H1 (cell line): ENCODE data around the gene MAGI1. TPM values are rescaled to one million over a fixed set of nuclear protein-coding genes. Genes with fewer than 3 reads are reported as not detected.

Source experiments
- BACH1 ChIP-seq: IDR thresholded peaks from 2 replicates; pipeline ENCODE4 v1.6.1; 2012; ENCODE audit warnings: low read length, improper control_type of control experiment
- FOSL1 ChIP-seq: IDR thresholded peaks from 2 replicates; pipeline ENCODE4 v1.6.1; 2011; ENCODE audit warnings: mild to moderate bottlenecking, low read depth, low read length, moderate library complexity; ENCODE audit not compliant: insufficient read depth
- GABPA ChIP-seq: IDR thresholded peaks from 2 replicates; pipeline ENCODE4 v1.6.1; 2011; ENCODE audit warnings: mild to moderate bottlenecking, low read length, moderate library complexity, borderline replicate concordance; ENCODE audit not compliant: insufficient read depth
- HDAC2 ChIP-seq, 2 experiments: fragments of 300-600 bp in 1 of 2; sonication (generic) in 1 of 2; IDR thresholded peaks; 2 replicates each; pipeline ENCODE4 v1.6.1; 2011 to 2012; ENCODE audit warnings: low read depth in 2 of 2, low read length in 2 of 2, mild to moderate bottlenecking in 2 of 2, moderate library complexity in 2 of 2, borderline replicate concordance in 1 of 2, inconsistent platforms in 1 of 2
- JUND ChIP-seq: IDR thresholded peaks from 2 replicates; pipeline ENCODE4 v1.6.1; 2011; ENCODE audit warnings: mild to moderate bottlenecking, improper control_type of control experiment, low read length
- TAF7 ChIP-seq: optimal IDR thresholded peaks from 2 replicates; pipeline ENCODE3; 2011; ENCODE audit warnings: low read depth, mild to moderate bottlenecking, inconsistent platforms, low read length, moderate library complexity, borderline replicate concordance
- YY1 ChIP-seq: IDR thresholded peaks from 2 replicates; pipeline ENCODE4 v1.6.1; 2011; ENCODE audit warnings: low read depth, mild to moderate bottlenecking, low read length
- polyA plus RNA-seq, 7 experiments: library from polyadenylated mRNA; depleted of rRNA in 3 of 7; stranded (reverse) in 5 of 7; unstranded in 2 of 7; fragments of >200 nt in 5 of 7; fragments of 200-250 nt in 2 of 7; gene quantifications; 1 replicate in 5 of 7; 2 replicates in 1 of 7; 4 replicates in 1 of 7; pipeline versions ENCODE4 v1.2.1 to v1.2.3, GENCODE V29; 2011 to 2013; ENCODE audit warnings: missing spikeins in 2 of 7, mixed read lengths in 2 of 7
- total RNA-seq: library from RNA; stranded (reverse); fragmentation: NEBNext Ultra II Directional; extraction: Animal tissue kit (Norgen Biotek cat#: 25700); gene quantifications from 2 replicates; pipeline ENCODE4 v1.2.1, GENCODE V29; 2021
- TF ChIP-seq, protein P1 (sequence below): fragments of 300-600 bp; sonication (generic); IDR thresholded peaks from 2 replicates; pipeline ENCODE4 v1.7.1; 2012; ENCODE audit warnings: low read length, moderate library complexity, mild to moderate bottlenecking, inconsistent platforms; ENCODE audit not compliant: insufficient replicate concordance
- TF ChIP-seq, protein P2 (sequence below): IDR thresholded peaks from 2 replicates; pipeline ENCODE4 v1.6.1; 2011; ENCODE audit warnings: low read depth, mild to moderate bottlenecking, low read length; ENCODE audit not compliant: insufficient read depth
- TF ChIP-seq, protein P3 (sequence below): IDR thresholded peaks from 2 replicates; pipeline ENCODE4 v1.6.1; 2011; ENCODE audit warnings: low read length, improper control_type of control experiment

Gene MAGI1
- total and polyA plus RNA-seq, 2 of the 8 experiments (the other 6 are each of a cell fraction or from before 2014, with no cell fraction given): 19.8 to 78.0 TPM

DNA sequence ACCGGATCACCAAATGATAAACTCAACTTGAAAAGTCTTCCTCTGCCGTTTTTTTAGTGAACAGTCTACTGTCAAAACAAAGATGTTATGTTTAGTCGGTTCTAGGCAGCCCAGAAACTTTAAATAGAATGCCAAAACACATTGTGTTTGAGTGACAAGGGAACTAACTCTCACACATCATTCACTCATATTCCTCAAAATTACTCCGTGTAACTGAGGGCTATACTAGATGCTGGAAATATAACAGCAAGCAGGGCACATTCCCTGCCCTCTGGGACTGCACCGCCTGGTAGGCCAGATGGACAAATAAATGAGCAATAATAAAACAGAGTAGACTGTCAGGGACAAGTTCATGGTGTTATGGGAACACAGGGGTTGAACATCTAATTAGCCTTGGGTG is 251.4 kb downstream of the MAGI1 start (continued):
- TF ChIP-seq, protein P1, sequence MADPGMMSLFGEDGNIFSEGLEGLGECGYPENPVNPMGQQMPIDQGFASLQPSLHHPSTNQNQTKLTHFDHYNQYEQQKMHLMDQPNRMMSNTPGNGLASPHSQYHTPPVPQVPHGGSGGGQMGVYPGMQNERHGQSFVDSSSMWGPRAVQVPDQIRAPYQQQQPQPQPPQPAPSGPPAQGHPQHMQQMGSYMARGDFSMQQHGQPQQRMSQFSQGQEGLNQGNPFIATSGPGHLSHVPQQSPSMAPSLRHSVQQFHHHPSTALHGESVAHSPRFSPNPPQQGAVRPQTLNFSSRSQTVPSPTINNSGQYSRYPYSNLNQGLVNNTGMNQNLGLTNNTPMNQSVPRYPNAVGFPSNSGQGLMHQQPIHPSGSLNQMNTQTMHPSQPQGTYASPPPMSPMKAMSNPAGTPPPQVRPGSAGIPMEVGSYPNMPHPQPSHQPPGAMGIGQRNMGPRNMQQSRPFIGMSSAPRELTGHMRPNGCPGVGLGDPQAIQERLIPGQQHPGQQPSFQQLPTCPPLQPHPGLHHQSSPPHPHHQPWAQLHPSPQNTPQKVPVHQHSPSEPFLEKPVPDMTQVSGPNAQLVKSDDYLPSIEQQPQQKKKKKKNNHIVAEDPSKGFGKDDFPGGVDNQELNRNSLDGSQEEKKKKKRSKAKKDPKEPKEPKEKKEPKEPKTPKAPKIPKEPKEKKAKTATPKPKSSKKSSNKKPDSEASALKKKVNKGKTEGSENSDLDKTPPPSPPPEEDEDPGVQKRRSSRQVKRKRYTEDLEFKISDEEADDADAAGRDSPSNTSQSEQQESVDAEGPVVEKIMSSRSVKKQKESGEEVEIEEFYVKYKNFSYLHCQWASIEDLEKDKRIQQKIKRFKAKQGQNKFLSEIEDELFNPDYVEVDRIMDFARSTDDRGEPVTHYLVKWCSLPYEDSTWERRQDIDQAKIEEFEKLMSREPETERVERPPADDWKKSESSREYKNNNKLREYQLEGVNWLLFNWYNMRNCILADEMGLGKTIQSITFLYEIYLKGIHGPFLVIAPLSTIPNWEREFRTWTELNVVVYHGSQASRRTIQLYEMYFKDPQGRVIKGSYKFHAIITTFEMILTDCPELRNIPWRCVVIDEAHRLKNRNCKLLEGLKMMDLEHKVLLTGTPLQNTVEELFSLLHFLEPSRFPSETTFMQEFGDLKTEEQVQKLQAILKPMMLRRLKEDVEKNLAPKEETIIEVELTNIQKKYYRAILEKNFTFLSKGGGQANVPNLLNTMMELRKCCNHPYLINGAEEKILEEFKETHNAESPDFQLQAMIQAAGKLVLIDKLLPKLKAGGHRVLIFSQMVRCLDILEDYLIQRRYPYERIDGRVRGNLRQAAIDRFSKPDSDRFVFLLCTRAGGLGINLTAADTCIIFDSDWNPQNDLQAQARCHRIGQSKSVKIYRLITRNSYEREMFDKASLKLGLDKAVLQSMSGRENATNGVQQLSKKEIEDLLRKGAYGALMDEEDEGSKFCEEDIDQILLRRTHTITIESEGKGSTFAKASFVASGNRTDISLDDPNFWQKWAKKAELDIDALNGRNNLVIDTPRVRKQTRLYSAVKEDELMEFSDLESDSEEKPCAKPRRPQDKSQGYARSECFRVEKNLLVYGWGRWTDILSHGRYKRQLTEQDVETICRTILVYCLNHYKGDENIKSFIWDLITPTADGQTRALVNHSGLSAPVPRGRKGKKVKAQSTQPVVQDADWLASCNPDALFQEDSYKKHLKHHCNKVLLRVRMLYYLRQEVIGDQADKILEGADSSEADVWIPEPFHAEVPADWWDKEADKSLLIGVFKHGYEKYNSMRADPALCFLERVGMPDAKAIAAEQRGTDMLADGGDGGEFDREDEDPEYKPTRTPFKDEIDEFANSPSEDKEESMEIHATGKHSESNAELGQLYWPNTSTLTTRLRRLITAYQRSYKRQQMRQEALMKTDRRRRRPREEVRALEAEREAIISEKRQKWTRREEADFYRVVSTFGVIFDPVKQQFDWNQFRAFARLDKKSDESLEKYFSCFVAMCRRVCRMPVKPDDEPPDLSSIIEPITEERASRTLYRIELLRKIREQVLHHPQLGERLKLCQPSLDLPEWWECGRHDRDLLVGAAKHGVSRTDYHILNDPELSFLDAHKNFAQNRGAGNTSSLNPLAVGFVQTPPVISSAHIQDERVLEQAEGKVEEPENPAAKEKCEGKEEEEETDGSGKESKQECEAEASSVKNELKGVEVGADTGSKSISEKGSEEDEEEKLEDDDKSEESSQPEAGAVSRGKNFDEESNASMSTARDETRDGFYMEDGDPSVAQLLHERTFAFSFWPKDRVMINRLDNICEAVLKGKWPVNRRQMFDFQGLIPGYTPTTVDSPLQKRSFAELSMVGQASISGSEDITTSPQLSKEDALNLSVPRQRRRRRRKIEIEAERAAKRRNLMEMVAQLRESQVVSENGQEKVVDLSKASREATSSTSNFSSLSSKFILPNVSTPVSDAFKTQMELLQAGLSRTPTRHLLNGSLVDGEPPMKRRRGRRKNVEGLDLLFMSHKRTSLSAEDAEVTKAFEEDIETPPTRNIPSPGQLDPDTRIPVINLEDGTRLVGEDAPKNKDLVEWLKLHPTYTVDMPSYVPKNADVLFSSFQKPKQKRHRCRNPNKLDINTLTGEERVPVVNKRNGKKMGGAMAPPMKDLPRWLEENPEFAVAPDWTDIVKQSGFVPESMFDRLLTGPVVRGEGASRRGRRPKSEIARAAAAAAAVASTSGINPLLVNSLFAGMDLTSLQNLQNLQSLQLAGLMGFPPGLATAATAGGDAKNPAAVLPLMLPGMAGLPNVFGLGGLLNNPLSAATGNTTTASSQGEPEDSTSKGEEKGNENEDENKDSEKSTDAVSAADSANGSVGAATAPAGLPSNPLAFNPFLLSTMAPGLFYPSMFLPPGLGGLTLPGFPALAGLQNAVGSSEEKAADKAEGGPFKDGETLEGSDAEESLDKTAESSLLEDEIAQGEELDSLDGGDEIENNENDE: no peak
- TF ChIP-seq YY1 (no peak), HDAC2 (IDR thresholded peaks at IDR 0.05; ENCODE audit: borderline replicate concordance in 1 of 2, low read depth in 2 of 2, low read length in 2 of 2) (no peak), BACH1 (no peak), TAF7 (no peak), GABPA (no peak), FOSL1 (no peak), JUND (no peak)
- TF ChIP-seq, protein P2, sequence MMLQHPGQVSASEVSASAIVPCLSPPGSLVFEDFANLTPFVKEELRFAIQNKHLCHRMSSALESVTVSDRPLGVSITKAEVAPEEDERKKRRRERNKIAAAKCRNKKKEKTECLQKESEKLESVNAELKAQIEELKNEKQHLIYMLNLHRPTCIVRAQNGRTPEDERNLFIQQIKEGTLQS: no peak
- TF ChIP-seq, protein P3, sequence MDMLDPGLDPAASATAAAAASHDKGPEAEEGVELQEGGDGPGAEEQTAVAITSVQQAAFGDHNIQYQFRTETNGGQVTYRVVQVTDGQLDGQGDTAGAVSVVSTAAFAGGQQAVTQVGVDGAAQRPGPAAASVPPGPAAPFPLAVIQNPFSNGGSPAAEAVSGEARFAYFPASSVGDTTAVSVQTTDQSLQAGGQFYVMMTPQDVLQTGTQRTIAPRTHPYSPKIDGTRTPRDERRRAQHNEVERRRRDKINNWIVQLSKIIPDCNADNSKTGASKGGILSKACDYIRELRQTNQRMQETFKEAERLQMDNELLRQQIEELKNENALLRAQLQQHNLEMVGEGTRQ: no peak
